GM10266 (cell line): ENCODE data around the gene VWA5B1.

ENCODE experiments used
- DNase-seq: peaks from one replicate; pipeline ENCODE4 v3.0.0; 2012; ENCODE audit errors: extremely low spot score
- CTCF ChIP-seq: IDR thresholded peaks from 2 replicates; pipeline ENCODE4 v1.5.1; 2012; ENCODE audit warnings: mild to moderate bottlenecking, low read depth; ENCODE audit not compliant: control insufficient read depth, insufficient read depth; ENCODE audit errors: missing control alignments

VWA5B1 gene

GRCh38 chr1:20323613-20323920 lies 32.9 kb downstream of the VWA5B1 start:
- DNase-seq = no peak
- no peak for TF ChIP-seq CTCF

- DNase-seq = no peak
- no peak for TF ChIP-seq CTCF
Observed at GRCh38 chr1:20324704-20325406, 34.2 kb downstream of the VWA5B1 start.

- no peak for TF ChIP-seq CTCF
- DNase-seq = no peak
Observed at GRCh38 chr1:20325407-20325843, 34.8 kb downstream of the VWA5B1 start.

- no peak for TF ChIP-seq CTCF
- no peak for DNase-seq
Observed at GRCh38 chr1:20325844-20326420, 35.3 kb downstream of the VWA5B1 start.

- TF ChIP-seq CTCF = no peak
- no peak for DNase-seq
Observed at GRCh38 chr1:20327467-20327866, 36.8 kb downstream of the VWA5B1 start.

- DNase-seq = no peak
- no peak for TF ChIP-seq CTCF
Observed at GRCh38 chr1:20328201-20328600, 37.5 kb downstream of the VWA5B1 start.

- peak; percentile 19 for TF ChIP-seq CTCF
- no peak for DNase-seq
Observed at GRCh38 chr1:20329793-20330542, 39.3 kb downstream of the VWA5B1 start.
